ENCODE data around the gene CHMP1A.
"Not testable (repeated sequence)": the region's sequence is repeated elsewhere in the genome, so short reads cannot be mapped to it uniquely, and the experiment has no call there.

Gene CHMP1A

GRCh38 chr16:89691986-89692569 is 34.6 kb upstream of the CHMP1A start:
- no peak for DNase-seq (ENCODE audit: low read depth in 2 of 2)

DNA sequence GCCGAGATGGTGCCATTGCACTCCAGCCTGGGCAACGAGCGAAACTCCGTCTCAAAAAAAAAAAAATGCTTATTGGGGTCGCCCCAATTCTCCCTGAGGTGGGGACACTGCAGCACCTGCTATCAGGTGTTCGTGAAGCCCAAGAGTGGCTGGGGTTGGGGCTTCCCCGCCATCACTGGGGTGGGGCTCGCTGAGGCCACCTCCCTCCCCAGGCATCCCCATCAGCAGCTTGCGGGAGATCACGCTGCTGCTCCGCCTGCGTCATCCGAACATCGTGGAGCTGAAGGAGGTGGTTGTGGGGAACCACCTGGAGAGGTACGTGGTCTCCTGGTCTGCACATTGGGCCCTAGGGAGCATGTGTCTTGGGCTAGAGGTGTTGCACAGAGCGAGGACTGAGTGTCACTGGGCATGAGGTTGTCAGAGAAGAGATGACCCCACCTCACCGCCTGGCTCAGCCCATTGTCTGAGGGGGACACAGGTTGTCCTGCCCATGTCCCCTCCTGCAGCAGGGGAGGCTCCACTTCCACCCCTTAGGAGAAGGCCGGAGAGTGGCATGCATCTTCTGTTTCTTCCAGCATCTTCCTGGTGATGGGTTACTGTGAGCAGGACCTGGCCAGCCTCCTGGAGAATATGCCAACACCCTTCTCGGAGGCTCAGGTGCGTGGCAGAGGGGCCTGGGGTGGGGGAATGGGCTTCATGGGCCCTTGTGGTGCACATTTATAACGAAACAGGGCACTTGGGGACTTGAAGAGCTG is 33.9 kb upstream of the CHMP1A start:
- no peak for DNase-seq (ENCODE audit: low read depth in 2 of 2)

- DNase-seq (ENCODE audit: low read depth in 2 of 2): no peak
These were observed 32.9 kb upstream of the CHMP1A start for GRCh38 chr16:89690392-89690901.

GRCh38 chr16:89689621-89690020 is 32.1 kb upstream of the CHMP1A start:
- DNase-seq (ENCODE audit: low read depth in 2 of 2): not testable (repeated sequence)

- DNase-seq (ENCODE audit: low read depth in 2 of 2): no peak
These were observed 31.6 kb upstream of the CHMP1A start for GRCh38 chr16:89689142-89689541.

DNA sequence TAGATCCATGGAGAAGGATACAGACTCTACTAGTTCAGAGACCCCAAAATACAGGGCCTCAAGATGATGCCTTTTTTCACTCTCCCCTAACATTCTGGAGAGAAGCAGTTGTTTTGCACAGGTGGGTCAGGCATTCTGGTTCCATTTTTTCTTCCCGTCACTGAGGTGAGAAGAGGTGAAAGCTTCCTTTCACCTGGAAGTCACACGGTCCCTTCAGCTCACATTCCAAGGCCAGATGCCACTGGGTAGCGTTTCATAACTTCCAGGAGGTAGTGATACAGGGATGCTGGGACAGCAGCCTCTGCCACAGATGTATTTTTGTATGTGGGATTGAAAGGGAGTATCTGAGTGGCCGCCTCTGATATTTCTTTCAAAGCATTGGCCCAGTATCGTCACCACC is 30.9 kb upstream of the CHMP1A start:
- no peak for DNase-seq (ENCODE audit: low read depth in 2 of 2)

DNA sequence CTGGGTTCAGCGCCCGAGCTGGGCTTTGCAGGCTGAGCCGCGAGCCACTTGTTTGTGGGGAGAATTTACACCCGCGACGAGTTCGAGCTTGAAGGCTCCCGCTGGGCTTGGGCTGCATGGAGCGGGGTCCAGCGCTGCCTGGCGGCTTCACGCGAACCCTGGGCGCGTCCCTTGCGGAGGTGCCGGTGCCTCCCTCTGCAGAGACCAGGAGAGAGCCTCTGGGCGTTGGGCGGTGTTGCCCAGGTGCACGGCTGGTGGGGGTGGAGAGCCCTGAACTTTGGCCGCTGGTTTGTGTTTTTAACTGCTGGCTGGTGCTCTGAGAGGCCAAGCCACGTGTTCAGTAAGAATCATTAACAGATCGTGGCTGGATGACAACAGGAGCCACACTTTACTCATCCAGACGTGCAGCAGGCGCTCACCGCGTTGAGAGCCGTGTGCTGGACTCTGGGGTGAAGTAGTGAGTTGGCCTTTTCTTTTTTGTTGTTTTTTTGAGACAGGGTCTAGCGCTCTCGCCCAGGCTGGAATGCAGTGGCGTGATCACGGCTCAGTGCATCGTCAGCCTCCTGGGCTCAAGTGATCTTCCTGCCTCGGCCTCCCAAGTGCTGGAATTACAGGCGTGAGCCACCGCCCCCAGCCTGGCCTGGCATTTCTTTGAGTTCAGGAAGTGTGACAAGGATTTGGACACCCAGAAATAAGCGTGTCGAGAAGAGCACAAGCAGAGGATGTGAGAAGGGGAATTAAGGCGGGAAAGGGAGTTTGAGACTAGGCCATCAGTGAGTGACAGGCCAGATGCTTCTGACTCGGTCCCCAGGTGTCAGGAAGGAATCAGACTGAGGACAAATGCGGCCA is 29.8 kb upstream of the CHMP1A start:
- DNase-seq (ENCODE audit: low read depth in 2 of 2): no peak

DNA sequence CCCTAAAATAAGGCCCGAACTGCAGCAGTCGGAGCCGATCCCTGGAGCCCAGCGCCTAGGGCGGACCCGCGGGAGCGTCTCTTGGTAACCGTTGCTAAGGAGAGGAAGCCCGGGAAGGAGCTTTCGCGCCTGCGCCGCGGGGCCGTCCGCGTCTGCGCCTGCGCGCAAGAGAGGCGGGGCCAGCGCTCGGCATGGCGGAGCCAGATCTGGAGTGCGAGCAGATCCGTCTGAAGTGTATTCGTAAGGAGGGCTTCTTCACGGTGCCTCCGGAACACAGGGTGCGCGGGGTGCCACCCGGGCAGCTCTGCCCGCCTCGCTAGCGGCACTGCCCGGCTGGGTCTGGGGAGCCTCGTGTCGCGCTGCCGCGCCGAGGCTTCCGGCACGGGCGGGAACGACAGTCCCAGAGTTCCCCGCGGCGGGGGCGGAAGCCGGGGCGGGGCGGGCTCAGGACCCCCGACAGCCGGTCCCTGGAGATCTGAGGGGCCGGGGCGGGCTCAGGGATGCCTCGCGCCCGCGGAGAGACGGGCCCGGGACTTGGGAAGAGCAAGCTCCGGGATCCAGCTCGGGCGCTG is 29.1 kb upstream of the CHMP1A start, which contains the start of gene CDK10:
TSS of gene CDK10 (plus strand) at position 170 of the 572 bp plus-strand sequence. CDS start at position 192, 22 bp downstream.
- DNase-seq (ENCODE audit: low read depth in 2 of 2): peak; percentile 82 to 87

GRCh38 chr16:89685916-89686315 is 28.4 kb upstream of the CHMP1A start:
- DNase-seq (ENCODE audit: low read depth in 2 of 2): no peak

- no peak for DNase-seq (ENCODE audit: low read depth in 2 of 2)
These were observed 20.8 kb upstream of the CHMP1A start for GRCh38 chr16:89678258-89678657.

DNA sequence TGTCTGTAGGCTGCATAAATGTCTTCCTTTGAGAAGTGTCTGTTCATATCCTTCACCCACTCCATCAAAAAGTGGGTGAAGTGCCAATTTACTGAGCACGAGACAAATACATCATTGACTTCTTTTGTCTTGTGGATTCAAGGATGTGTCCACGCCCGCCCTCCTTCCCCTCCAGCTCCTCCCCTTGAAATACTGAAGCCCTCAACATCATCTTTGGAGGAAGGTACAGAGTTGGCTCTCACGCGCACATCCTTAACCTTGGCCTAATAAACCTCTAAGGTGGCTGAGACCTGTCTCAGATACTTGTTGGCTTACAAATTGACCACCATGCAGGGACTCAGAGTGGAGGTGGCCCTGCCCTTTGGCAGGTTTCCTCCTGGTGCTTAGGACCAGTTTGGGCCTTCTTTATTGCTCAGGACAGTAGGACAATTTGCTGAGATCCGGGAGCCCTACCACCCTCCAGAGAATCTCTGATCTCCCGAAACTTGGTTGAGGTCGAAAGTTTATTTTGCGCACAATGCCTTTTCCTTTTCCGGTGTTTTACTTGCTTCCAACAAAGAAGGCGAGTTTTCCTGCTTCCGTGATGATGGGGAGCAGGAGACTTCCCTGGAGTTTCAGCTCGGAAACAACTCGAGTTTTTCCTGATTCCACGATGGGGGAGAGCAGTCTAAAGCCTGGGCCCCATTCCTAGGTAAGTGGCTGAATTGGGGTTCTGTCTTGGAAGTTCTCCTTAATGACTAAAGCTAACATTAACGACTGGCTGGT is 14.9 kb upstream of the CHMP1A start:
- no peak for DNase-seq (ENCODE audit: low read depth in 2 of 2)

DNA sequence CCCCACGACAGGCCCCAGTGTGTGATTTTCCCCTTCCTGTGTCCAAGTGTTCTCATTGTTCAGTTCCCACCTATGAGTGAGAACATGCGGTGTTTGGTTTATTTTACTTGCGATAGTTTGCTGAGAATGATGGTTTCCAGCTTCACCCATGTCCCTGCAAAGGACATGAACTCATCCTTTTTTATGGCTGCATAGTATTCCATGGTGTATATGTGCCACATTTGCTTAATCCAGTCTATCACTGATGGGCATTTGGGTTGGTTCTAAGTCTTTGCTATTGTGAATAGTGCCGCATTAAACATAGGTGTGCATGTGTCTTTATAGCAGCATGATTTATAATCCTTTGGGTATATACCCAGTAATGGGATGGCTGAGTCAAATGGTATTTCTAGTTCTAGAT is 14.1 kb upstream of the CHMP1A start:
- DNase-seq (ENCODE audit: low read depth in 2 of 2): not testable (repeated sequence)

GRCh38 chr16:89670496-89671431 is 13.3 kb upstream of the CHMP1A start:
- DNase-seq (ENCODE audit: low read depth in 2 of 2): no peak

DNA sequence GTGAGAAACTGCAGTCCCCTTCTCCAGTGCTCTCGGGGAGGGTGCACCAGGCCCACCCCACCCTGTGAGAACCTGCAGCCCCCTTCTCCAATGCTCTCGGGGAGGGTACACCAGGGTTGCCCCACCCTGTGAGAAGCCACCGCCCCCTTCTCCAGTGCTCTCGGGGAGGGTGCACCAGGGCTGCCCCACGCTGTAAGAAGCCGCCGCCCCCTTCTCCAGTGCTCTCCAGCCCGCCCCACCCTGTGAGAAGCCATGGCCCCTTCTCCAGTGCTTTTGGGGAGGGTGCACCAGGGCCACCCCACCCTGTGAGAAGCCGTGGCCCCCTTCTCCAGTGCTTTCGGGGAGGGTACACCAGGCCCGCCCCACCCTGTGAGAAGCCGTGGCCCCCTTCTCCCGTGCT is 12.2 kb upstream of the CHMP1A start:
- no peak for DNase-seq (ENCODE audit: low read depth in 2 of 2)

DNA sequence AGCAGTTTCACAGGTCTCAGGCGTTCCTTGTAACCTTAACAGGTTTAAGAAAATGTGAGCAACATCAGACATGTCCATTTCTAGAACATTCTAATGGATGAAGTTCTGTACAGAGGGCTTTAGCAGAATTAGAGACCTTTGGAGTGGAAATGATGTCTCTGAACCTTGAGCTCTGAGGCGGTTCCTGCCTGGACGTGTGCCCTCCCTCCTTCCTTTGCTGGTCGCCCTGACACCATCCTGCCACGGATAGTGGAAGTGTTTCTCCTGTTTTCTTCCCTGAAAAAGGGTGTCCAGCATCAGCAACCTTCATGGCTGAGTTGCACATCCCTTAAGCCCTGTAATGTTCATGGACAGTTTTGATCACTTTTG is 11.3 kb upstream of the CHMP1A start:
- no peak for DNase-seq (ENCODE audit: low read depth in 2 of 2)

- DNase-seq (ENCODE audit: low read depth in 2 of 2): no peak
These were observed 10.1 kb upstream of the CHMP1A start for GRCh38 chr16:89667633-89668032.

DNA sequence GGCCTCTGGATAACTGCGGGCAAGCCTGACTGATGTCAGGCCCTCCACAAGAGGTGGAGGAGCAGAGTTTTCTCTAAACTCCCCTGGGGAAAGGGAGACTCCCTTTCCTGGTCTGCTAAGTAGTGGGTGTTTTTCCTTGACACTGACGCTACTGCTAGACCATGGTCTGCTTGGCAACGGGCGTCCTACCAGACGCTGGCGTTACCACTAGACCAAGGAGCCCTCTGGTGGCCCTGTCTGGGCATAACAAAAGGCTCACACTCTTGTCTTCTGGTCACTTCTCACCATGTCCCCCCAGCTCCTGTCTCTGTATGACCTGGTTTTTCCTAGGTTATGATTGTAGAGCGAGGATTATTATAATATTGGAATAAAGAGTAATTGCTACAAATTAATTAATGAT is 9.5 kb upstream of the CHMP1A start:
- DNase-seq (ENCODE audit: low read depth in 2 of 2): not testable (repeated sequence)

DNA sequence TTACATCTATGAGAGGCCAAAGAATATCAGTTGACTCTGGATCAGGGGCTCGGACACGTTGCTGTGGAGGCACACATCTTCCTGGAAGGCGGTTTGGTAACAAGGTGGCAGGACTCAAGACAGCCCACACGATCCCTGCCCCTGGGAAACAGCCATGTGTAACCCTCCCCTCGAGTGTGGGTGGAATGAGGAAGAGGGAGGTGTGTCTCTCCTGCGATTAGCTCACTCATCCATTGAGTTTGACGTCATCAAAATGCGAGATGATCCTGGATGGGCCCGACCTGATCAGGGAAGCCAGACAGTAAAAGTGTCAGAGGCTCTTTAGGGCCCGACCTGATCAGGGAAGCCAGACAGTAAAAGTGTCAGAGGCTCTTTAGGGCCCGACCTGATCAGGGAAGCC is 6.7 kb upstream of the CHMP1A start:
- DNase-seq (ENCODE audit: low read depth in 2 of 2): not testable (repeated sequence)

DNA sequence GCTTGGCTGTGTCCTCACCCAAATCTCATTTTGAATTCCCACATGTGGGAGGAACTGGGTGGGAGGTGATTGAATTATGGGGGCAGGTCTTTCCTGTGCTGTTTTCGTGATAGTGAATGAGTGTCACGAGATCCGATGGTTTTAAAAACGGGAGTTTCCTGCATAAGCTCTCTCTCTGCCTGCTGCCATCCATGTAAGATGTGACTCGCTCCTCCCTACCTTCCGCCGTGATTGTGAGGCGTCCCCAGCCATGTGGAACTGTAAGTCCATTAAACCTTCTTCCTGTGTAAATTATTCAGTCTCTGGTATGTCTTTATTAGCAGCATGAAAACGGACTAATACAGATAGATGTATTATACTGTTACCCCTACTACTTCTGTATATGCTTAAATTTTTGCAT is 3.7 kb upstream of the CHMP1A start:
- no peak for DNase-seq (ENCODE audit: low read depth in 2 of 2)

DNA sequence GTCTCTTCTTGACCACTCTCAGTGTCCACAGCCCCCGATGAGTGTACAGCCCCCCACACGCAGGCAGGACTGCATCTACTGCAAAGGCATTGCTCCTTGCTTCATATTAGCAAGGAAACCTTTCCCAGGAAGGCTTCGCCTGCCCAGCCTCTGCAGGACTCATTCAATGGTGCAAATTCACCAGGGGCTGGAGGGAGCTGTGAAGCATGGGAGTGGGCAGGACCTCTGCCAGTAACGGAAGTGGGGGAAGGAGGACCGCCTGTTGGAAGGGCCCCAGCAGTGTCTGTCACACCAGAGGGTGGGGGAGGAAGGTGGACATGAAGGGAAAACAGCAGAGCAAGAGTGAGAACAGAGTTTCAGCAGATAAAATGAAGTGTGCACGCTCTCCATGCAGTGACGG is 2.6 kb upstream of the CHMP1A start:
- no peak for DNase-seq (ENCODE audit: low read depth in 2 of 2)

Measured in stimulated activated CD8-positive, alpha-beta memory T cell treated with anti-CD3 and anti-CD28 coated beads, Interleukin-15, amount 100 ng/mL, for 48 hours (primary cell).